ENCODE results near the gene ANGPTL1.

DNA sequence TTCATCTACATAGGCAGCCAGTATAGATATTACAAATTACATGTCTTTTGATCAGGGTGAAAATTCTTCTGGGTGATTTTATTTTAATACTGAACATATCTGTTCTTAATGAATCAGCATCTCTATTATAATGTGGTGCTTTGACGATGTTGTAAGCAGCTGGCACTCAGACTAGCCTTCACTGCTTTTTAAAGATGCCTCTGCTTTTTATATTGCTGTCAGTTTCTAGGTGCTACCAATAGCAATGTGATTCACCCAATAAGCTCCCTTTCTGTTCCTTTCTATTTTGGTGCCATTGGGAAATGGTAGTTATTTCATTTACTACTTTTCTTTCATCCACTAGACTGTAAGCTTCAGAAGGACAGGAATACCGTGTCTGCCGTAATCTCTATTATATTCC, 11.1 kb upstream of the ANGPTL1 start:
- no peak for TF ChIP-seq POLR2A (IDR thresholded peaks at IDR 0.05; ENCODE audit: low read depth, low read length)
- TF ChIP-seq POLR2AphosphoS5 (IDR thresholded peaks at IDR 0.05; ENCODE audit: low read depth, low read length): no peak
